ENCODE results near the gene CABP7. TPM values are rescaled to one million over a fixed set of nuclear protein-coding genes. Genes with fewer than 3 reads are reported as not detected.

Gene CABP7
- total and polyA plus RNA-seq, 7 donors = 0.03 to 0.07 (median 0.04) TPM; not detected in 4

DNA sequence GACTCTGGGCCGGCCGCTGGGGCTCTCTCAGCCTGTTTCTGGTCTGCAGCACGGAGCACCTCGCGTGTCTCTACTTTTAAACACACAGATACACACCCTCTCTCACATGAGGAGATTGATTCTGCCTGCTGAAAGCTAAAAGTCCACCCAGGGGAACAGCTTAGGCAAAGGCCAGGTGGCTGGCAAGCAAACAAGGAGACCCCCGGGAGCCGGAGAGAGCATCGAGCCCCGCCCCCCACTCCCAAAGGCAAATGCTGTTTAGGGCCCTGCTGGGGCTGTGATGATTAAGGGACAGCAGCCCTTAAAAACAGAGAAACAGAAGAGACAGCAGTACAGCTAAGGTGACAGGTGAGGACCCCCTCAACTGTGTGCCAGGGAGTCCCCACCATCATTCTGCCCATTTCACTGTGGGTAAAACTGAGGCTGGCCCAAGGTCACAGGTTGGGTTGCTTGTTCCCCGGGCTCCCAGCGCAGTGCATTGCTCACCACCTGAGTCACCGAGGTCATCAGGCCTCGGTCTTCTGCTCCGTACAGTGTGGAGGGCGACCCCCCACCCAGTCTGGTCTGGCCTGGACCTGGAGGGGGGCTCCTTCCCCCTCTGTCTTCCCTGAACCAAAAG is 6.8 kb downstream of the CABP7 start:
- no peak overlapping the region for H3K4me3 ChIP-seq
- peaks cover 0 to 13% of the 10 kb centered on the region in 2 donors for H3K36me3 ChIP-seq (ENCODE audit: insufficient read depth in 1 of 2, low read depth in 1 of 2)
- H3K9me3 ChIP-seq = no peaks in the 10 kb centered on the region
- no peak overlapping the region for H3K27ac ChIP-seq
- peak in 2 of 4 donors; percentile 6 for ATAC-seq
- DNase-seq = no peak
- no peaks in the 10 kb centered on the region for H3K4me1 ChIP-seq
- TF ChIP-seq, protein P1, sequence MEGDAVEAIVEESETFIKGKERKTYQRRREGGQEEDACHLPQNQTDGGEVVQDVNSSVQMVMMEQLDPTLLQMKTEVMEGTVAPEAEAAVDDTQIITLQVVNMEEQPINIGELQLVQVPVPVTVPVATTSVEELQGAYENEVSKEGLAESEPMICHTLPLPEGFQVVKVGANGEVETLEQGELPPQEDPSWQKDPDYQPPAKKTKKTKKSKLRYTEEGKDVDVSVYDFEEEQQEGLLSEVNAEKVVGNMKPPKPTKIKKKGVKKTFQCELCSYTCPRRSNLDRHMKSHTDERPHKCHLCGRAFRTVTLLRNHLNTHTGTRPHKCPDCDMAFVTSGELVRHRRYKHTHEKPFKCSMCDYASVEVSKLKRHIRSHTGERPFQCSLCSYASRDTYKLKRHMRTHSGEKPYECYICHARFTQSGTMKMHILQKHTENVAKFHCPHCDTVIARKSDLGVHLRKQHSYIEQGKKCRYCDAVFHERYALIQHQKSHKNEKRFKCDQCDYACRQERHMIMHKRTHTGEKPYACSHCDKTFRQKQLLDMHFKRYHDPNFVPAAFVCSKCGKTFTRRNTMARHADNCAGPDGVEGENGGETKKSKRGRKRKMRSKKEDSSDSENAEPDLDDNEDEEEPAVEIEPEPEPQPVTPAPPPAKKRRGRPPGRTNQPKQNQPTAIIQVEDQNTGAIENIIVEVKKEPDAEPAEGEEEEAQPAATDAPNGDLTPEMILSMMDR (IDR thresholded peaks at IDR 0.05) = no peak
- intact Hi-C loops (cut with DNase I) = no loop called here
- 38 to 51% (median 49%) methylated on average over 15 of the region's 15 CpGs for WGBS, 3 donors
- H3K27me3 ChIP-seq (ENCODE audit: insufficient read depth in 3 of 3, low read length in 2 of 3) = no peaks in the 10 kb centered on the region

DNA sequence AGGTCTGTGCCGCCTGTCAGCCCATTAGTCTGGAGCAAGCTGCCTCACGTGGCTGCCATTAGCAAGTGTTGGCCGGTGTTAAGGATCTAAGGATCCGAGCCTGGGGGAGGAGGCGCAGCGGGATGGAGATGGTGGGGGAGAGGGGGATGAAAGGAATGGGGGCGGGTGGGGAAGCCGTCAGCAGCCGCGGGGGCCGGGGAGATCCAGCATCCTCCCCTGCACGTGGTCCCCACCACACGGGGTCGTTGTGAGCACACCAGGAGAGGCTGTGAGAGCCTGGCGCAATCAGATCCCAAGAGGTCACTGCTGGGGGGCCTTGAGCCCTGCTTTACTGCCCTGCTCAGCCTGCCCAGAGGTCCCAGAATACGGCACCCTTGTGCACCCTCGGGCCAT is 7.3 kb downstream of the CABP7 start:
- WGBS, 3 donors = 3 to 9% (median 8%) methylated on average over 14 to 17 of the region's 17 CpGs
- intact Hi-C loops (cut with DNase I) = no loop called here
- Histone ChIP-seq H3K27me3 (ENCODE audit: insufficient read depth in 3 of 3, low read length in 2 of 3) (no peaks in the 10 kb centered on the region), H3K4me1 (no peaks in the 10 kb centered on the region), H3K9me3 (no peaks in the 10 kb centered on the region), H3K4me3 (no peak overlapping the region), H3K27ac (no peak overlapping the region), H3K36me3 (ENCODE audit: insufficient read depth in 1 of 2, low read depth in 1 of 2) (peaks cover 0 to 13% of the 10 kb centered on the region in 2 donors)
- DNase-seq (peak; percentile 58 to 74), ATAC-seq (peak; percentile 38 to 74 (median 60))
- TF ChIP-seq, protein P1 (IDR thresholded peaks at IDR 0.05) = peak; percentile 27

DNA sequence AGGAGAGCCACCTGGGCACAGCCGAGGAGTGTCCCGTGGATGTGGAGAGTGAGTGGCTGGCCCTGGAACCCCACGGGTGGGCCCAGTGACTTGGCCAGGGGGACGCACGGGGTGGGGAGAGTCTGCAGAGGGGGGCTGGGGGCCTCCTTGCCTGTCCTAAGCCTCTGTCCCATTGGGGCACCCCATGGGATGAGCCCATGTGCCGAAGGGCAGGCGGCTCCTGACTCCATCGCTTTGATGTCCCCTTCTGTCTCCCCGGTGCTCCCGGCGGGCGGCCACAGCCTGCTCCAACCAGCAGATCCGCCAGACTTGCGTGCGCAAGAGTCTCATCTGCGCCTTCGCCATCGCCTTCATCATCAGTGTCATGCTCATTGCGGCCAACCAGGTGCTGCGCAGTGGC is 9.4 kb downstream of the CABP7 start:
- ATAC-seq = no peak
- H3K4me1 ChIP-seq = peaks cover 14% of the 10 kb centered on the region
- no peak overlapping the region for H3K27ac ChIP-seq
- TF ChIP-seq, protein P1 (IDR thresholded peaks at IDR 0.05) = no peak
- DNase-seq = no peak
- WGBS, 3 donors = 83 to 85% (median 83%) methylated on average over 20 of the region's 20 CpGs
- H3K27me3 ChIP-seq (ENCODE audit: insufficient read depth in 3 of 3, low read length in 2 of 3) = no peaks in the 10 kb centered on the region
- H3K36me3 ChIP-seq (ENCODE audit: insufficient read depth in 1 of 2, low read depth in 1 of 2) = peaks cover 0 to 15% of the 10 kb centered on the region in 2 donors
- intact Hi-C loops (cut with DNase I) = no loop called here
- H3K4me3 ChIP-seq = no peak overlapping the region
- H3K9me3 ChIP-seq = no peaks in the 10 kb centered on the region

DNA sequence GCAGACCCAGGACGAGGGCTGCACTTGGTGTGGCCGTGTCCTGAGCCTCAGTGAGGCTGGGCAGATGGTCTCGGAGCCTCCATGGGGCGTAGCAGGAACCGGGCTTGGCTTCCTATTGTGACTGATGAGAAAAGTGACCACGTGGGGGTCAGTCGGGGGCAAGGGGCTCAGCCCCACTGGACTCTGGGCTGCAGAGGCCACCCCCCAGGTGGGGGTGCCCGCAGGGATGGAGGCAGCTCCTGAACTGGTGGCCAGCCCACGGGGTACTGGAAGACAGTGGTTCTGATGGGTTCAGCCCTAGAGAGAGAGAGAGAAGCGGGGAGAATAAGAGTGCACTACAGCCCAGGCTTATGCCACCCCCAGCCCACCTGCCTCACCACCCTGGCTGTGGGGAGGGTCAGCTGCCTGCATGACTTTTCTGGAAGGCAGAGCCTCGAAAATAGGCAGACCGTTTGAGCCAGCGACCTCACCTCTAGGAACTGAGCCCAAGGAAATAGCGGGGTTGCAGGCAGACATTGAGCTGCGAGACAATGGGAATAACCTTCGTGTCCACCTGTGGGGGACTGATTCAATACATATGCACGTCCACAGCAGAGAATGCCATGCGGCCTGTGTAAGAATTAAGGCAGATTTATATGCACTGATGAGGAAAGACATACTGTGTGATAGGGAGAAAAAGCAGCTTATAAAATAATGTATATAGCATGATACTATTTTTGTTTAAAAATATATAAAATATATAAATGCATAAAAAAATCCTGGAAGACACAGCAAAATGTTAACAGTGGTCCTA is 11.5 kb downstream of the CABP7 start:
- H3K9me3 ChIP-seq = no peaks in the 10 kb centered on the region
- peaks cover 20% of the 10 kb centered on the region for H3K4me1 ChIP-seq
- no peak overlapping the region for H3K27ac ChIP-seq
- intact Hi-C loops (cut with DNase I) = no loop called here
- no peak for DNase-seq
- WGBS, 3 donors = 75 to 80% (median 79%) methylated on average over 18 of the region's 18 CpGs
- H3K4me3 ChIP-seq = no peak overlapping the region
- TF ChIP-seq, protein P1 (IDR thresholded peaks at IDR 0.05) = no peak
- H3K36me3 ChIP-seq (ENCODE audit: insufficient read depth in 1 of 2, low read depth in 1 of 2) = peaks cover 0 to 28% of the 10 kb centered on the region in 2 donors
- no peak for ATAC-seq
- H3K27me3 ChIP-seq (ENCODE audit: insufficient read depth in 3 of 3, low read length in 2 of 3) = no peaks in the 10 kb centered on the region

Measured in psoas muscle (tissue), 8 donors.